ENCODE measurements around the gene KLHDC7B.

Gene KLHDC7B

GRCh38 chr22:50560034-50560433 lies 14.3 kb downstream of the KLHDC7B start:
- no peak for TF ChIP-seq CTCF (IDR thresholded peaks at IDR 0.05; ENCODE audit: low read depth, low read length, missing control alignments)
- H3K27ac ChIP-seq: no peak overlapping the region
- H3K36me3 ChIP-seq (replicated peaks): no peaks in the 10 kb centered on the region
- no peak for DNase-seq
- no peak overlapping the region for H3K4me3 ChIP-seq (ENCODE audit: low read depth, low read length)
- H3K27me3 ChIP-seq (replicated peaks): no peaks in the 10 kb centered on the region
- in situ Hi-C loops (cut with HindIII; ENCODE audit: low pct_ligation_motif_present, low sequenced_read_pairs): no loop called here

GRCh38 chr22:50561401-50562358 lies 16.0 kb downstream of the KLHDC7B start:
- TF ChIP-seq CTCF (IDR thresholded peaks at IDR 0.05; ENCODE audit: low read depth, low read length, missing control alignments): no peak
- Histone ChIP-seq H3K27ac (no peak overlapping the region), H3K27me3 (replicated peaks) (no peaks in the 10 kb centered on the region), H3K36me3 (replicated peaks) (no peaks in the 10 kb centered on the region), H3K4me3 (ENCODE audit: low read depth, low read length) (no peak overlapping the region)
- DNase-seq: no peak
- in situ Hi-C loops (cut with HindIII; ENCODE audit: low pct_ligation_motif_present, low sequenced_read_pairs): no loop called here

GRCh38 chr22:50562523-50563412 lies 17.1 kb downstream of the KLHDC7B start, which contains the start of gene SYCE3:
SYCE3 (minus strand) TSS chr22:50562919; CDS start chr22:50556405, 6,514 bp downstream.
- peak within 1 kb of the TSS; percentile 58 for H3K4me3 ChIP-seq (ENCODE audit: low read depth, low read length)
- in situ Hi-C loops (cut with HindIII; ENCODE audit: low pct_ligation_motif_present, low sequenced_read_pairs): no loop called here
- TF ChIP-seq CTCF (IDR thresholded peaks at IDR 0.05; ENCODE audit: low read depth, low read length, missing control alignments): peak; percentile 80
- no peaks in the 10 kb centered on the region for H3K36me3 ChIP-seq (replicated peaks)
- H3K27ac ChIP-seq: no peak within 1 kb of the TSS
- DNase-seq: peak; percentile 84
- no peaks in the 10 kb centered on the region for H3K27me3 ChIP-seq (replicated peaks)

- in situ Hi-C loops (cut with HindIII; ENCODE audit: low pct_ligation_motif_present, low sequenced_read_pairs): no loop called here
- peak overlapping the region; percentile 58 for H3K4me3 ChIP-seq (ENCODE audit: low read depth, low read length)
- no peak for TF ChIP-seq CTCF (IDR thresholded peaks at IDR 0.05; ENCODE audit: low read depth, low read length, missing control alignments)
- no peaks in the 10 kb centered on the region for H3K36me3 ChIP-seq (replicated peaks)
- DNase-seq: no peak
- no peak overlapping the region for H3K27ac ChIP-seq
- H3K27me3 ChIP-seq (replicated peaks): no peaks in the 10 kb centered on the region
These were observed 17.9 kb downstream of the KLHDC7B start for GRCh38 chr22:50563413-50564160.

- H3K36me3 ChIP-seq (replicated peaks): no peaks in the 10 kb centered on the region
- DNase-seq: no peak
- in situ Hi-C loops (cut with HindIII; ENCODE audit: low pct_ligation_motif_present, low sequenced_read_pairs): no loop called here
- TF ChIP-seq CTCF (IDR thresholded peaks at IDR 0.05; ENCODE audit: low read depth, low read length, missing control alignments): no peak
- H3K27me3 ChIP-seq (replicated peaks): no peaks in the 10 kb centered on the region
- H3K27ac ChIP-seq: no peak overlapping the region
- H3K4me3 ChIP-seq (ENCODE audit: low read depth, low read length): no peak overlapping the region
These were observed 18.6 kb downstream of the KLHDC7B start for GRCh38 chr22:50564289-50564688.
